ACHN (cell line): ENCODE results near the gene STAC2.

ENCODE experiments used
- DNase-seq: peaks from one replicate; pipeline ENCODE4 v3.0.0-alpha.2; 2015
- in situ Hi-C: cut with HindIII; loops from 2 replicates; pipeline ENCODE4 v1.10.0; 2017; ENCODE audit warnings: low sequenced_read_pairs, low pct_ligation_motif_present, low pct_unique_long_range_greater_than_20kb

Gene STAC2

DNA sequence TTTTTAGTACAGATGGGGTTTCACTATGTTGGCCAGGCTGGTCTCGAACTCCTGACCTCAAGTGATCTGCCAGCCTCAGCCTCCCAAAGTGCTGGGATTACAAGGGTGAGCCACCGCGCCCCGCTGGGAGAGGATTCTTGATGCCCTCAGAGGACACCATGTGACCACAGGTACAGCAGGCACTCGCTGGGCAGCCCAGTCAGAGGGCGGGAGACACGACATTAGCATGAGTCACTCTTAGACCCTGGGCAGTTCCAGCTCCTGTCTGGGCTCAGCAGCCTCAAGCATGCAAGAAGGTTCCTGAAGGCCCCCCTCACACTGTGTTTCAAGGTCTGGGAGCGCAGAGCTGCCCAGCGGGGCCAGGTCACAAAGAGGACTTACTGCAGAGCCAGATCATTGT, 11.9 kb downstream of the STAC2 start:
- DNase-seq: peak; percentile 44
- in situ Hi-C loops: no loop called here

DNA sequence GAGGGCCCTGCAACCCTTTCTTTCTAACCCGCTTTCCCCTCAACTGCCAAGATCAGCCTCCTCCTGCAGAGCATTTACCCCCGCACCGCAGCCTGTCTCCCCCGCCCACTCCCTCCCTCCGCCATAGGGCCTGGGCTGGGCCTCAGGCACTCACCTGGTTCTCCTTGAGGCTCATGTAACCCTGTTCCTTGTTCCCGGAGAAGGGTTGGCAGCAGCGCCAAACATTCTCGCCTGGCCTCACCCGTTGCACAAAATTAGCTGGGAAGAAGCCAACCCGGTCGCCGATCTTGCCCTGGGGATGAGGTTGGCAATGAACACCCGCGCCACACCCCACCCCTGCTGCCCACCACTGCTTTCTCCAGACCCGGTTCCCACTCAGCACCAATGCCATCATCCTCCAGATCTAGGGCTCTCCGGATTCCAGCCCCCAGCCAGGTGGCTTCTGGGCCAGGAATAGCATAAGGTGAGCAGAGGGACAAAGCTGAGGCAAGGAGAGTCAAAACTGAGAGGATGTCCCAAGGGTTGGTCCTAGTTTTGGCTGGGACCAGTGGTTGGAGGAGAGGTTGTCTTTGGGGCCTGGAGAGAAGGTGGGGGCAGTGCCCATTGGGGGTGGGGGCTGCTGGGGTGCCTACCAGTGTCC, 12.8 kb downstream of the STAC2 start:
- in situ Hi-C loops: no loop called here
- no peak for DNase-seq

DNA sequence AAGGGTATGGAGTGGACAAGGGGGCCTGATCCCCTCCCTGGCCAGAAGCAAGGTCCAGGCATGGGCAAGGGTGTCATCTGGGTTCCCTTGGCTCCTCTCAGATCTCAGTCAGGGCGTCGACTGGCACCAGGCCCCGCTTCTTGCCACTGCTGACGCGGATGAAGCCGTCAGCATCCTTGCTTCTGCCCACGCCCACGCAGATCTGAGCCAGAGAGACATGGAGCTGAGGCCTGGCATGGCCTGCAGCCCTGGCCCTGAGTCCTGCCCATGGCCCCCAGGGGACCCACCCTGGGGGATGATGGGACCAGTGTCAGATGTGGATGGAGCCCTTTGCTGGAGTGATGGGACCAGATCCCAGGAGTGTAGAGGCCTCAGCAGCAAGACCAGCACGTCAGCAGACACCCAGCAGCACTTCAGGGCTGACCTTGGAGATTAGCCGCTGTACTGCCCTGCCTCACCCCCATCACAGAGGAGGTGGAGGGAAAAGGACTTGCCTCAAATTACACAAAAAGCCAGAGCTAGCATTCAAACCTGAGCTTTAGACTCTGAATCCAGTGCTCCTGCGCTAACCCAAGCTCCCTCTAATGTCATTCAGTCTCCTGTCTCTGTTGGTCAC, 13.4 kb downstream of the STAC2 start:
- DNase-seq: no peak
- in situ Hi-C loops: no loop called here

DNA sequence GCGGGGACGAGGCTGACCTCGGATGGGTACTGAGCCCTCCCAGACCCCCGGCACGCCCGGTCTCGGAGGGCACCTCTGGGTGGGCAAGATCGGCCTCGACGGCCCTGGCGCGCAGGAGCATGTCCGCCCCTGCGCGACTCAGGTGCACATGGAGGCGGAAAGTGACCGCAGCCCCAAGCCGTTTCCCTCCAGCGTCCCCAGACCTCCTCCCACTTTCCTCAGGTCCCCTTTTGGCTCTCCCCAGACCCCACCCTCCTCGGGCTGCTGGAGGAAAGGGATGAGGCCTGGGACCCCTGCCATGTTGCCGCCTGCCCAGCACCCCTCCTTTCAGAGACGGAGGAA, 15.7 kb downstream of the STAC2 start:
- DNase-seq: no peak
- in situ Hi-C loops: no loop called here

DNA sequence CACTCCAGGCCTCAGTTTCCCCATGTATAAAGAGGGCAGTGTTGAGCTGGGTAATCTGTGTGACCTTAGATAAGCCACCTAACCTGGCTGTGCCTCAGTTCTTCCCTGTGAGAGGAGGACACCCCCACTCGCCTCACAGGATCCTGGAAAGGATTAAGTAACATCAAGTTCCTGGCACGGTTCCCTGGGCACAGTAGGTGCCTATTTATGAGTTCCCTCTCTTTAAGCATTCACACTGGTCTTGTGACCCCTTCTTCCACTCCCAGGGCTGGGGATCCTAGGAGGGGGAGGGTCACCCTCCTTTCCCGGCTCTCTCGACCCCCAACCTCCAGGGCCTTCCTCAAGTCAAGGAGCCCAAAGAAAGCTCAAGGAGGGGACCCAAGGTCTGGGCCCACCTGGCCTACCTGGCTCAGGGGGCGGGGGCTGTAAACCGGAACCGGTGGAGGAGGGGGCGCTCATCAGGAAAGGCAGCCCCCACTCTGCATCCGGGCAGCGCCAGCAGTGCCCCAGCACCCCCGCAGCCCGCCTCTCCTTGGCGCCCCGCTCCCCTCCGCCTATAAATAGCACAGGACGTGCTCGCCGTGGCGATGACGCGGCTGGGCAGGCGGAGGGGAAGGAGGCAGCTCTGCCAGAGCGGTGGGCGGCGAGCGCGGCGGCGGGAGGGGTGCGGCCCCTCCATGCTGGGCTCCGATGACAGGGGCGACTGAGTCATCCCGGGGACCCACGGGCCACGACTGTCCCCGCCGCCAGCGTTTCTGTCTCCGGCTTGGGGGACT, 16.2 kb downstream of the STAC2 start:
- peak; percentile 32 for DNase-seq
- in situ Hi-C loops: no loop called here

DNA sequence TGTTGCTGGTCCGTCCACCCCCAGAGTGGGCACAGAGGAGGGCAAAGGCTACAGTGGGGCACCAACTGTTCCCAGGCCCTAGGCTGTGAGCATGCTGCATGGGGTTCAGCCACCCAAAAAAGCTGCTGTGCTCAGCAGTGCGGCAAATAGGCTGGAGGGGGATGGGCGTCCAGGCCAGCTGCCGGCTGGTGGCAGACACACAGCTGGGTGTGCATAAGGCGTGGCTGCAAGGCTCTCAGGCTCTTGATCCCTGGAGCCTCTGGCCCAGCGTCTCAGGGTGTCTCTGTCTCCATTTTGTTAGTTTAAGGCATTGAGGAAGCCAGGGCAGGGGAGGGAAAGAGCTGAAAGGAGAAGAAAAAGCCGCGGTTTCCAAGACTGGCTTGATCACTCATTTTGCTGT, 16.9 kb downstream of the STAC2 start:
- DNase-seq: no peak

DNA sequence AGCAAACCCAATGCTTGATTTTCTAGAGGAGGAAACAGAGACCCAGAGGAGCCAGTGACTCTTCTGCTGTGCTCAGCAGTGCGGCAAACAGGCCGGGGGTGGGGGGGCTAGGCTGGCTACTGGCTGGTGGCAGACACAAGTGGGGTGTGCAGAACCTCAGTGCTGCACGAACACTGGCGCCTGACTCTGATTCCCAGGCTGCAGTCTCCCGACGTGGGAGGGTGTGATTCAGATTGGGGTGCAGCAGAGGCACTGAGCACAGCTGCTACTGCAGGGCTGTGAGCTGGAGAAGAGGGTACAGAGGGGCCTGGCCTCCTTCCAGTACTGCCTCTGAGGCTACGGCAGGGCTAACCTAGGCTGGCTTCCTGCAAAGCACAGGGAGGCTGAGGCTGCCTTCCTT, 17.6 kb downstream of the STAC2 start:
- DNase-seq: no peak
- in situ Hi-C loops: no loop called here

More for the DNA sequence above, 16.9 kb downstream of the STAC2 start:
- in situ Hi-C loops: no loop called here

DNA sequence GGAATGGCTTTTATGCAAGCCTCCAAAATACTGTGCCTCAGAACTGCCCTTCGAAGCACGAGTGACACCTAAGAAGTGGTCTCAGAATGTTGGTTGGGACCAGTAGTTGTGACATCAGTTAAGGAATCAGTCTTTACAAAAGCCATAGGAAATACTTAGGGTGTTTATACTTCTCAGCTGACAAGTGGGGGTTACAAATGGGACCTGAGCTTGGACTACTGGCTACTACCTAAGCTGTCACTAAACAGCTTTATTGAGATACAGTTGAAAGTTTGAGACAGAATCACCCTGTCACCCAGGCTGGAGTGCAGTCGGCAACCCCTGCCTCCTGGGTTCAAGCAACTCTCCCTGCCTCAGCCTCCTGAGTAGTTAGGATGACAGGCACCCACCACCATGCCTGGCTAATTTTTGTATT, 20.6 kb downstream of the STAC2 start:
- in situ Hi-C loops: no loop called here
- no peak for DNase-seq

DNA sequence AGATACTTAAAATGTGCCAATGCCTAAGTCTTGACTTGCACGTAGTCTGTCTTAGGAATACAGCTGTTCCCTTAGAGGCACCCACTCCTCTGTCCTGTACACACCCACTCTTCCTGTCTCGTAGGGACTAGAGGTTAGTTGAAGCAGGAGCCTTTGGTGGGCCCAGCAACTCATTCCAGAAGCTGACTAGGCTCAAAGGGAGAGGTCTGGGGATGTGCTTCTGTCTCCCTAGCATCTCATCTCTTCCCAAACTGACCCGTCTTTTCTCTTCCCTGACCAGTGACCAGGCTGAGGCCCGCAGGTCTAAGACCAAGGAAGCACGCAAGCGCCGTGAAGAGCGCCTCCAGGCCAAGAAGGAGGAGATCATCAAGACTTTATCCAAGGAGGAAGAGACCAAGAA, 21.5 kb downstream of the STAC2 start:
- in situ Hi-C loops: no loop called here

DNA sequence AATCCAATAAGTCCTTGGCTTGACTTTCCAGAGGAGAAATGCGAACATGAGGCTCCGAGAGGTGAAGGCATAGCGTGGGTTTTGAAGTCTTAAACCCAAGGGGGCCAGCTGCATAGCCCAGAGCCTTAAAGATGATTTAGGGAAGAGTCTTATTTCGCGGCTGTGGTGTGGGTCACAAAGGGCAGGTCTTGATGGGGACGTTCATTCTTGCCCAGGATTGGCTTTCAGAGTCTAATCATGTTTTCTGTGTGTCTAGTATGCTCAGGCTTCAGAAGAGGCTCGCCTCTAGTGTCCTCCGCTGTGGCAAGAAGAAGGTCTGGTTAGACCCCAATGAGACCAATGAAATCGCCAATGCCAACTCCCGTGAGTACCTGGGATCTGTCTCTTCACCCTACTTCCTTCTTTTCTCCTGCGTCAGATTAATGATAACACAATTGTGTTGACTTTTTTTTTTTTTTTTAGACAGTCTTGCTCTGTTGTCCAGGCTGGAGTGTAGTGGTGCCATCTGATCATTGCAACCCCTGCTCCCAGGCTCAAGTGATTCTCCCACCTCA, 24.7 kb downstream of the STAC2 start:
- in situ Hi-C loops: no loop called here
- DNase-seq: no peak

More for the DNA sequence above, 21.5 kb downstream of the STAC2 start:
- no peak for DNase-seq

DNA sequence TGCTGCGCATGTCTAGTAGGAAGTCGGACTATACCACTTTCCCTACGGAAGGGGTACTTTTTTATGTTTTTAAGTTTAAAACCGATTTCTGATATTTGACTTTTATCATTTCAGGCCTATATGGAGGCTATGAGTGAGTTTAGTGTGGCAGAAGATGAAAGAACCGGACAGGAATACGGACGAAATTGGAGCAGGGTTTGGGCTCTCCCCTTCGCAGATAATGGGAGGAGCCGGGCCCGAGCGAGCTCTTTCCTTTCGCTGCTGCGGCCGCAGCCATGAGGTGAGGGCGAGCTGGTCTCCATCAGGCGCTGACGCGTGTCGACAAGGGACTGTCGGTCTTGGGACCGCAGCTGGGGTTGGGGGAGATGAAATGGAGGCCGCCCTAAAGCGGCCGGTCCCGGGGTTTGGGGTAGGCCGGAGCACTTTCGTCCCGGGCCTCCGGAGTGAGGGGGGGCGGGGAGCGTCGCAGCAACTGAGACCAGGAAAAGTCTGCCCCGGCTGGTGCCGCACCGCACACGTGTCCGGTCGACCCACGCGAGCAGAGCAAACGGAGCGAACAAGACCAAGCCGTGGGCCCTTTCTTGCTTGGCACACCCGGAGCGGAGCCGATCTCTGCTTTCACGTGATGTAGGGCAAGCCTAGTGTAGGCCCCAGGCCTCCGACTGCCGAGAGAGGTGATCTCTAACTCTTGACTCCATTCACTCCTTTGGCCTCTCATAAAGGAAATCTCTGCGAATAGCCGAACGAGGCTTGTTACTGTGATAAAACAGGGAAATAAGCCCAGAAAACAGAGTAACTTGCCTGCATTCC, 25.5 kb downstream of the STAC2 start, which contains the start of gene RPL19:
Gene RPL19 (plus strand): TSS at position 214 of the 810 bp plus-strand sequence. CDS start 62 bp downstream, at position 276.
- in situ Hi-C loops: no loop called here
- peak; percentile 37 for DNase-seq

DNA sequence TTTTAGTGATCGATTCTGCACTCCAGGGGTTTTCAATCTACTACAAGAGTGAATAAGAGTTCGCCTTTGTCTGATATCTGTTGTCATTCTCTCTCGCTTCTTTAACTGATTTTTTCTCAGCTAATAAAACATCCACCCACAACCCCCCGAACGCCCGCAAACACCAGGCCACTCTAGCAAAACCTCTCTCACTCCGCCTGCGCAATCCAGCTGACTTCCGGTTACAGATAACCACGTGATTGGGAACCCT, 26.0 kb downstream of the STAC2 start:
- in situ Hi-C loops: no loop called here

DNA sequence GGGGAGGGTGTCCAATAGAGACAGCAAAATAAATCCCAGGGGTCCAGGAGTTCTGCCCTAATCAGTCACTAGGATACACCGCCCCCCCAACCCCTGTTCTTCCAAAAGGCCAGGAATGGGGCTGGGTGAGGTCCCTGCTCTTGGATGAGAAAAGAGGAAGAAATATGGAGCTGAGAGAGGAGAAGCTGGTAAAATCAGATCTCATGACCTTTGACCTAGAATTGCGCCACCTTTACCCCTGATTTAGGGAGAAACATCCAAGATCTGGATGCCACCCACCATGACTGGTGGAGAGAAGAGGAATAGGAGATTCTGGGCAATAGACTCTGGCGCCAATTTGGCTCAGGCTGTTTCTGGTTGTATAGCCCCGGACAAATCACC, 27.6 kb downstream of the STAC2 start:
- DNase-seq: no peak
- in situ Hi-C loops: no loop called here

More for the DNA sequence above, 26.0 kb downstream of the STAC2 start:
- peak; percentile 96 for DNase-seq

DNA sequence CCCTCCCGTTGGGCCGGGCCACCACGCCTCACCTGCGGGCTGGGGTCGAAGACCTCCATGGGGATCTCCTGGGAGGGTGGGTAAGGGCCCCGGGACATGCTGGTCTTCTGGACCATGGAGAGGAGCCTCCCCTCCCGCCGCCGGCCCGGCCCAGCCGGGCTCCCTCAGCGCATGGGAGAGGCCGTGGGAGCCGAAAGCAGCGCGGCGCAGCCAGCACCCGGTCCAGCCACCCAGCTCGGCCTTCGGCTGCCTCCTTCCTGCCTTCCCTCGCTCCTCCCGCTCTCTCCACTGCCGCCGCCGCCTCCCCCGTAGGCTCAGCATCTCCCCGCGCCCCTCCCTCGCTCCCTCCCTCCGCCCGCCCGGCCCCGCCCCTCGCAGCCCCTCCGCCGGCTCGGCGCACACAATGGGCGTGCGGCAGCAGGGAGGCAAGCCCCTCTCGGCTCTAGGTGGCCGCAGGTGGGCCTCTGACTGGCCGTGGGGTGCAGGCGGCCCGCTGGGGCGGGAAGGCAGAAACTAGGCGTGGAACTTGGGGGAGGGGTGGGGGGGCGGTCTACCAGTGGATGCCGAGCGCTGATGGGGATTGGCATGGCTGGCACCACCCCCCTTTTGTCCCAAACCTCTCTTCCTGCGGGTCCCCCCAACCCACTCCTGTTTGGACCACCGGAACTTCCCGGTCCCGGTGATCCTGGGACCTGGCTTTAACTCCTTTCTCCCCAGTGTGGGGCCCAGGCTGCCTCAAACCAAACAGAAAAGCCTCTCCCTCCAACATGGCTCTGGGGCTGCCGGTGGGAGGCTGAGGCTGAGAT, 28.2 kb downstream of the STAC2 start, which contains the start of gene CACNB1:
Gene CACNB1 (minus strand): TSS at position 290 of the 806 bp plus-strand sequence. CDS start 174 bp downstream, at position 116.
- peak; percentile 84 for DNase-seq
- in situ Hi-C loops: no loop called here

DNA sequence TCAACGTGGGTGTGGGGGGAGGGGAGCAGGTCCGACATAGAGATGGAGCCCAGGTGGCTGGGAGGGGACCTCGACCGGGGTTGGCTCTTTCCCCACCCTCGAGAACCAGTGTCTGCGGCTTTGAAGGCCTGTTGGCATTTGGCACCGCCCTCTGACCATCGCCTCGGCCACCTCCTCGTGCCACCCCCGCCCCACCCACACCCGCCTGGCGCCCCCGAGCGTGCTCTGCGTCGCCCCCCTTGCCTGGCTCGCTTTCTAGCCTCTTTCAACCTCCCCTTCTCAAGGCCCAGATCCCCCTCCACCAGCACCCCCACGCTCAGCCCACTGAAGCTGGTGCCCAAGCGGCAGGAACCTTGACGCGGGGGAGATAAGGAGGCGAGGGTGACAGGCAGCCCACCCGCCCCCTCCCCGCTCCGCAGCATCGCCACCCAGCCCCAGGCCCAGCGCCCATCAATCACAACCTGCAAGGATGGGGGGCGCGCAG, 28.9 kb downstream of the STAC2 start:
- in situ Hi-C loops: no loop called here
- DNase-seq: peak; percentile 59

DNA sequence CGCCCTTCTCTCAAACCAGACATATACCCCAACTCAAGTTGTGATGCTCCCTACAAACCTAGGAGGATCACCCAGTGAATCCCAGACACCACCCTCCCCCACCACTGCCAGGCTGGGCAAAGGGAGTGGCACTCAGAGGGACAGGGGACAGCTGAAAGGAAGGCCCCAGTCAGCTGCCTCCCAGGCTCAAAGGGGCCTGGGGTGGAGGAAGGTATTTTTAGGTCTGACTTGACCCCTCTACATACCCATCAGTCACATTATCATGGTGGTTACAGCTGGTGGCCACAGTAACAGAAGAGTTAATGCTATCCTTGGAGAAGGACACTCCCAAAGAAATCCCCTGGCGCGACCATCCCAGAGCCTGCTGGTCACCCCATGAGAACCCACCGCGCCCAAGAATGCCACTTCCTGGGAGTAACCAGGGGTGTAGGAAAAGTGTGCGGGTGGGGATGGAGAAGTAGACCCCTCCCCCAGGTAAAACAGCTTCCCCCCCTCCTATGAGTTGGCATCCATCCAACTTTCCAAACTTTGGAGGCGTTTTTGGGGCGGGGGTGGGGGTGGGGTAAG, 29.4 kb downstream of the STAC2 start:
- no peak for DNase-seq
- in situ Hi-C loops: no loop called here

DNA sequence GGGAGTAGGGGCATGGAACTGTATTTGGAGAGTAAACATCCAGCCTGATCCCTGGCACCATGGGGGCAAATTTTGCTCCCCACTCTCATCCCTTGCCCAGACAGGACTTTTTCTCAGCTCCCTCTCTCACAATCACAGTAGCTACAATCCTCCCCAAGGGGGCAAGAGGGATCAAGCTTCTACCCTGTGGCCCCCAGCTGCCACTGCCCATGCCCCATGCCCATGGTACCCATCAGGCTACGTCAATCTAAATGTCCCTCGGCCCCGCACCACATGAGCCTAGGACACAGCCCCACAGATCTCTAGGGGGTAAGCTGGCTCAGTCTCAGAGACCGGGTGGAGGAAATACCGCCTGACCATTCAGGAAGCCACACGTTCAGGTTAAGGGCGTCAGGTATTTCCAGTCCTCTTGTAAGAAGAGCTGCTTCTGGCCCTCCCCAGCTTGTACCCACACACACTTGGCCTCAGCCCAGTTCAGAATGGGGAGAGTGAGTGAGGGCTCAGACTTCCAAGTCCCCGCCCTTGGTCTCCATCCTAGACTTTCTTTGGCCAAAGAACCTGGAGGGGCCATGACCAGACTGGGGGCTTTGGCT, 30.1 kb downstream of the STAC2 start:
- no peak for DNase-seq
- in situ Hi-C loops: no loop called here
